H1 (cell line): Measurements from ENCODE around the gene OTUD1. TPM values are rescaled to one million over a fixed set of nuclear protein-coding genes. Genes with fewer than 3 reads are reported as not detected.

ENCODE experiments used
- BACH1 ChIP-seq: IDR thresholded peaks from 2 replicates; pipeline ENCODE4 v1.6.1; 2012; ENCODE audit warnings: low read length, improper control_type of control experiment
- BRCA1 ChIP-seq: IDR thresholded peaks from 2 replicates; pipeline ENCODE4 v1.6.1; 2012; ENCODE audit warnings: low read depth, low read length, improper control_type of control experiment
- FOSL1 ChIP-seq: IDR thresholded peaks from 2 replicates; pipeline ENCODE4 v1.6.1; 2011; ENCODE audit warnings: mild to moderate bottlenecking, low read depth, low read length, moderate library complexity; ENCODE audit not compliant: insufficient read depth
- GABPA ChIP-seq: IDR thresholded peaks from 2 replicates; pipeline ENCODE4 v1.6.1; 2011; ENCODE audit warnings: mild to moderate bottlenecking, low read length, moderate library complexity, borderline replicate concordance; ENCODE audit not compliant: insufficient read depth
- SIRT6 ChIP-seq: IDR thresholded peaks from one replicate; pipeline ENCODE4 v1.7.1; 2012; ENCODE audit warnings: low read length, inconsistent platforms
- polyA plus RNA-seq, 7 experiments: library from polyadenylated mRNA; depleted of rRNA in 3 of 7; stranded (reverse) in 5 of 7; unstranded in 2 of 7; fragments of >200 nt in 5 of 7; fragments of 200-250 nt in 2 of 7; gene quantifications; 1 replicate in 5 of 7; 2 replicates in 1 of 7; 4 replicates in 1 of 7; pipeline versions ENCODE4 v1.2.1 to v1.2.3, GENCODE V29; 2011 to 2013; ENCODE audit warnings: missing spikeins in 2 of 7, mixed read lengths in 2 of 7
- total RNA-seq: library from RNA; stranded (reverse); fragmentation: NEBNext Ultra II Directional; extraction: Animal tissue kit (Norgen Biotek cat#: 25700); gene quantifications from 2 replicates; pipeline ENCODE4 v1.2.1, GENCODE V29; 2021
- TF ChIP-seq, protein P1 (sequence below): IDR thresholded peaks from 2 replicates; pipeline ENCODE4 v1.6.1; 2012; ENCODE audit warnings: low read length, inconsistent platforms

The OTUD1 gene
- total and polyA plus RNA-seq, 2 of the 8 experiments (the other 6 are each of a cell fraction or from before 2014, with no cell fraction given), result 1.3 to 7.1 TPM

GRCh38 chr10:23412223-23412622 is 26.7 kb upstream of the OTUD1 start (continued):
- TF ChIP-seq GABPA, result no peak
- TF ChIP-seq BACH1, result no peak
- no peak for TF ChIP-seq FOSL1
- TF ChIP-seq SIRT6, result no peak
- no peak for TF ChIP-seq BRCA1
- TF ChIP-seq, protein P1, sequence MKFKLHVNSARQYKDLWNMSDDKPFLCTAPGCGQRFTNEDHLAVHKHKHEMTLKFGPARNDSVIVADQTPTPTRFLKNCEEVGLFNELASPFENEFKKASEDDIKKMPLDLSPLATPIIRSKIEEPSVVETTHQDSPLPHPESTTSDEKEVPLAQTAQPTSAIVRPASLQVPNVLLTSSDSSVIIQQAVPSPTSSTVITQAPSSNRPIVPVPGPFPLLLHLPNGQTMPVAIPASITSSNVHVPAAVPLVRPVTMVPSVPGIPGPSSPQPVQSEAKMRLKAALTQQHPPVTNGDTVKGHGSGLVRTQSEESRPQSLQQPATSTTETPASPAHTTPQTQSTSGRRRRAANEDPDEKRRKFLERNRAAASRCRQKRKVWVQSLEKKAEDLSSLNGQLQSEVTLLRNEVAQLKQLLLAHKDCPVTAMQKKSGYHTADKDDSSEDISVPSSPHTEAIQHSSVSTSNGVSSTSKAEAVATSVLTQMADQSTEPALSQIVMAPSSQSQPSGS, result no peak
